Measurements from ENCODE around the gene DCAF17.
"Not testable (repeated sequence)": the region's sequence is repeated elsewhere in the genome, so short reads cannot be mapped to it uniquely, and the experiment has no call there.

The DCAF17 gene

DNA sequence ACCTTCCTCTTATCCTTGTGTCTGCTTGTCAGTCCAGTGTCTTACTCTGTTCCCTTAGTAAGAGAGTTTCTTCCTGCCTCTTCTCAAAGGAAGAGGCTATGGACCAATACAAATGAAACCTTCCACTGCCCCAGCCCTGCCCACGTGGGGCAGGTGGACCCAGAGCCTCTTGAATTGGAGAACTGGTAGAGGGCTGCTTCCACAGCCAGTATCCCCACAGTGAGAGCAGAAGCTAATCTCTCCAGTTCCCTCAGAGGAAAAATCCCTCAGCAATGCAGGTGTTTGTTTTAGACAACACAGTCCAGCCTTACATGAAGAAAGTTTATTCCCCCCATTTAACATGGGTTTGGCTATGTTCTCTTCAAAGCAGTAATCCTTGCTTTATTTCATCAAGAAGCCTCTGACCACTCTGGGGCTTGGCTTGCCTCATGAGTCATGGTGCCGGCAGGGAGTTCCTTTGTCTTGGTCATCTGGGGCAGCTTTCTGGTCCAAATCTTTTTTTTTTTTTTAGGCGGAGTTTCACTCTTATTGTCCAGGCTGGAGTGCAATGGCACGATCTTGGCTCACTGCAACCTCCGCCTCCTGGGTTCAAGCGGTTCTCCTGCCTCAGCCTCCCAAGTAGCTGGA is 81.8 kb downstream of the DCAF17 start:
- no peak overlapping the region for H3K27ac Mint-ChIP-seq

DNA sequence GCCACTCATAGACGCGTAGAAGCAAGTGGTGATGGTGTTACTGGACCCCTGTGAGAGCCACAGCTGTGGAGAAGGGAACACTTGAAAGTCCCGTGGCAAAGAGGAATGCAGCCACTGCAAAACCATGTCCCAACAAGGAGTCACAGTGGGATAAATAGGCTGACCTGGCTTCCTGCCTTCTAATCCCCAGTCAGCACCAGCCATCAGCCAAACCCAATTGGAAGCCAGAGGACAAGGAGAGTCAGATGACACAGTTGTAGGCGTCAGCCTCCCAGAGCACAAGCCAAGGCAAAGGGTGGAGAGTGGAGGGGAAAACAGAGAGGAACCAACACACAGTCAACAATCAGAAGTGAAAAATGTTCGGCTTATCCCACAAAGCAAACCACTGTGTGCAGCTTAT is 82.8 kb downstream of the DCAF17 start:
- peaks cover 27 to 54% of the 10 kb centered on the region in 2 donors for H3K27me3 Mint-ChIP-seq
- DNase-seq (no peak), ATAC-seq (replicated peaks) (no peak)
- H3K4me1 Mint-ChIP-seq (ENCODE audit: low read depth in 2 of 2), result peaks cover 0 to 2% of the 10 kb centered on the region in 2 donors
- no peaks in the 10 kb centered on the region for H3K36me3 Mint-ChIP-seq (ENCODE audit: insufficient read depth)
- no peaks in the 10 kb centered on the region for H3K9me3 Mint-ChIP-seq
- H3K27ac Mint-ChIP-seq, result no peak overlapping the region
- no peak overlapping the region for H3K4me3 Mint-ChIP-seq

More for the DNA sequence above, 81.8 kb downstream of the DCAF17 start:
- DNase-seq (no peak), ATAC-seq (replicated peaks) (no peak)
- no peaks in the 10 kb centered on the region for H3K9me3 Mint-ChIP-seq
- H3K36me3 Mint-ChIP-seq (ENCODE audit: insufficient read depth), result no peaks in the 10 kb centered on the region
- H3K27me3 Mint-ChIP-seq, result peaks cover 17 to 47% of the 10 kb centered on the region in 2 donors
- no peaks in the 10 kb centered on the region for H3K4me1 Mint-ChIP-seq (ENCODE audit: low read depth in 2 of 2)
- H3K4me3 Mint-ChIP-seq, result no peak overlapping the region

DNA sequence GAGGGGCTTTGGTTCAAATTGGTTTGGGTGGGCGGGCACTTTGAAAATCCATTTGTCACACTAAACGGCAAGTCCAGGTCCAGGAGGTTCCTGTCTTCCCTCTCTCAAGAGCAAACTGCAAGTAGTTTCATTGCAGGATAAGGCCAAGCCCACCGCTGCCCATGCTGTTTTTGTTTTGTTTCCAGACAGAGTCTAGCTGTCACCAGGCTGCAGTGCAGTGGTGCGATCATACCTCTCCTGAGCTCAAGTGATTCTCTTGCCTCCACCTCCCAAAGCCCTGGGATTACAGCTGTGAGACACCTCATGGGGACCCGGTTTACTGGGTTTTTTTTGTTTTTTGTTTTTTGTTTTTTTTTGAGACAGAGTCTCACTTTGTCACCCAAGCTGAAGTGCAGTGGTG is 86.4 kb downstream of the DCAF17 start:
- Mint-ChIP-seq H3K27me3 (peaks cover 48 to 81% of the 10 kb centered on the region in 2 donors), H3K36me3 (ENCODE audit: insufficient read depth) (peaks cover 3% of the 10 kb centered on the region), H3K9me3 (no peaks in the 10 kb centered on the region), H3K4me1 (ENCODE audit: low read depth in 2 of 2) (peaks cover 4 to 5% of the 10 kb centered on the region in 2 donors), H3K4me3 (no peak overlapping the region), H3K27ac (no peak overlapping the region)
- ATAC-seq (replicated peaks), result no peak
- no peak for DNase-seq

DNA sequence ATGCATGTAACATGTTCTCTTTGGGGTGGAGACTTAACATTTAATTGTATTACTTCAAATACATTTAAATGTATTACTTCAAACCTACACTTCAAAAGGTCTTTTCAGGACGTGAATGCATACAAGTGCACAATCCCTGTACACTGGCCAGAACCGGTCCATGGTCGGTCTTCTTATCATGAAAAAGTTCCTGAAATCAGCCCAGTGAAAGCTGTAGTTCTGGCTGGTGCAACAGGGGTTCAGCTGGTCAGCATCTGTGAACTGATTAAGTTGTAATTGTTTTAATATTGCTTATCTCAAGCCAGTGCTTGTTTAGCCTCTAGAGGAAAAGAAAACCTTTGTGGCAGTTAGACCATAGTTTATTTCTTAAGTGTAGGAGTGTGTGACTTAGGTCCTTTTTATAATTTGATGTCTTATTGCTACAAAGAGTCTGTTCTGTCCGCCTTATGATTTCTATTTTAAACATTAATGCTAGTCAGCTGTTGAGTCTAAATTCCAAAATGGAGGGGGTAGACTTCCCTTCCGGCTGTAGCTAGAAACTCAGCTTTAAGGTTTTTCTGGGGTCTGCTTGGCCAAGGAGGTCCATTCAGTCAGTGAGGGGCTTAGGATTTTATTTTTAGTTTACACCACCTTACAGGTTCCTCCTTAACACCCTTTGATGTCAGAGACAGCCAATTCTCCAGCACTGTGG is 87.5 kb downstream of the DCAF17 start:
- ATAC-seq (replicated peaks), result no peak
- no peak for DNase-seq
- Mint-ChIP-seq H3K9me3 (no peaks in the 10 kb centered on the region), H3K27ac (no peak overlapping the region), H3K4me1 (ENCODE audit: low read depth in 2 of 2) (peaks cover 4 to 5% of the 10 kb centered on the region in 2 donors), H3K4me3 (peak overlapping the region; percentile 58 to 80), H3K27me3 (peaks cover 50 to 73% of the 10 kb centered on the region in 2 donors), H3K36me3 (ENCODE audit: insufficient read depth) (peaks cover 3% of the 10 kb centered on the region)

DNA sequence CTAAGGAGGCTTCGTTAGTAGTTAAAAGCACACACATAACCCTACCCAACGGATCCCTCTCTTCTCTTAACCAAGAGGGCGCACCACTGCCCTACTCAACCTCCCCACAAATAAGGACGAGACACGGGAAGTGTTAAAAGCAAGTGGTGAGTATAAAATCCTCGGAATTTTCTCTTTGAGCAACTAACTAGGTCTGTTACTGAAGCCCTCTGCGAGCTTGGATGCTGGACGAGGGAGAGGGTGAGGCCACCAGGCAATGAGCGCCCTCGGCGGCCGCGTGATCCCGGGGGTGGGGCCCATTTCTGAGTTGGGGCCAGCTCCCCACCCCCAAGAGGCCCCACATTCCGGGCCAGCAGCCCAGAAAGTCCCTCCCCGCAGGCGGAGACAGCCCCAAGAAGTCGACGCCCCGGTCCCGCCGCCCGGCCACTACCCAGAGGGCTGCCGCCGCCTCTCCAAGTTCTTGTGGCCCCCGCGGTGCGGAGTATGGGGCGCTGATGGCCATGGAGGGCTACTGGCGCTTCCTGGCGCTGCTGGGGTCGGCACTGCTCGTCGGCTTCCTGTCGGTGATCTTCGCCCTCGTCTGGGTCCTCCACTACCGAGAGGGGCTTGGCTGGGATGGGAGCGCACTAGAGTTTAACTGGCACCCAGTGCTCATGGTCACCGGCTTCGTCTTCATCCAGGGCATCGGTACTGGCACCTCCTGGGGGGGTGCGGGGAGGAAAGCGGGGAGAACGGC is 88.2 kb downstream of the DCAF17 start, which contains the start of gene CYBRD1:
CYBRD1 (plus strand) TSS at position 423 of the 736 bp plus-strand sequence; CDS start at position 495, 72 bp downstream.
- Mint-ChIP-seq H3K27ac (no peak within 1 kb of the TSS), H3K36me3 (ENCODE audit: insufficient read depth) (peaks cover 3% of the 10 kb centered on the region), H3K4me3 (peak within 1 kb of the TSS; percentile 58 to 80), H3K9me3 (no peaks in the 10 kb centered on the region), H3K27me3 (peaks cover 50 to 70% of the 10 kb centered on the region in 2 donors), H3K4me1 (ENCODE audit: low read depth in 2 of 2) (peaks cover 4 to 5% of the 10 kb centered on the region in 2 donors)
- ATAC-seq (replicated peaks) (peak; percentile 52), DNase-seq (no peak)

DNA sequence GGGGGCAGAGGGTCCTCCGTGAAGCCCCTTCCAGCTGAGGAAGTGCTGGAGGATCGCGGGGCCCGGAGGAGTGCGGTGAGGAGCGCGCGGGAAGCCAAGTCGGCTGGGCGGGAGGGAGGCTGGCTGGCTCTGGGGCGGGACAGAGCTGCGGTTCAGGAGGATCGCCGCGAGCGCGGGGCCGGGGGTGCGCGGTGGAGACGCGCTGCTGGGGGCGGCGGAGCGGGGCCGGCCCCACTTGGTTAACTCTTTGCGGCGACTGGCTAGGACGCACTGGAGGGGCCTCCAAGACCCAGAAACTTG is 88.7 kb downstream of the DCAF17 start:
- Mint-ChIP-seq H3K4me1 (ENCODE audit: low read depth in 2 of 2) (peaks cover 4 to 5% of the 10 kb centered on the region in 2 donors), H3K9me3 (no peaks in the 10 kb centered on the region), H3K4me3 (peak overlapping the region; percentile 53 to 80), H3K27me3 (peaks cover 55 to 68% of the 10 kb centered on the region in 2 donors), H3K36me3 (ENCODE audit: insufficient read depth) (peaks cover 3% of the 10 kb centered on the region), H3K27ac (no peak overlapping the region)
- no peak for DNase-seq
- peak; percentile 46 for ATAC-seq (replicated peaks)

DNA sequence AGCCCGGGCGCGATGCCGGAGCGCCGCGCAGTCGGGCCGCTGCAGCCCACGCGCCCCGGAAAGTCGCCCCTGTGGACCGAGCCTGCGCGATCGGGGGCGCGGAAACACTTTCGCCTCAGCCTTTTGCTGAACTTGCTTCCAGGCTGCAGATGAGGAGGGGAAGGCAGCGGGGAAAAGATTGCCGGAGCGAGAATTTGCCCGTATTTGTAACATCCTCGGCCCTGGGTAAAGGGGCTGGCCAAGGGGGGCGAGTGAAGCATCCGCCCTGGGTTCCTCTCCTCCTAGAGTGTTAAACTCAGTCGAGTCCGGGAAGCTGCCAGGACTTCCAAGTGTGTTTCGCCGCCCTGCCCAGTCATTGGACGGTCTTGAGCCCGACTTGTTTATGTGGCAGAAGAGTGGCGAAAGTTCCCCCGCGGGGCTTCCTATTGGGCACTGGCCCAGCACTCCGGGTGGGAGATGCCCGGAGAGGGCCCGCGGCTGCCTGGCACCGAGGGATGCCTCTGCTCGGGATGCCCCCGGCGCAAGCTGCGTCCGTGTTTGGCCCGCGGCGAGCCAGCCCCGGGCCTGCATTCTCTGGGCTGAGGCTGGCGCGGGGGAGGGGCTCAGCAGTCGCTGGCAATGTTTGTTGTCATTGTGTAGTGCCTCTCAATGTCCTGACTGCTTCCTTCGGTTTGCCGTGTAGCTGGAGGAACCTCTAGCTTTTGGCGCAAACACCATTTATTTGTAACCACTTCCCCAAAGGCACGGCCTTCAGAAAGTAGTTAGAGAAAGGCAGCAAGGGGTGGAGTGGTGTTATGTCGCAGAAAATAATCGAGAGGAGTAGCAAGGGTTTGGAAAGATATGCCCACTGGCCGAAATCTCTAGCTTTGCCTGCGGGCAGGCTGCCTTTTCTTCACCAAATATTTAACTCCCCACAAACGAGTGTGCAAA is 89.3 kb downstream of the DCAF17 start:
- Mint-ChIP-seq H3K9me3 (no peaks in the 10 kb centered on the region), H3K27ac (no peak overlapping the region), H3K27me3 (peaks cover 60 to 67% of the 10 kb centered on the region in 2 donors), H3K4me3 (peak overlapping the region in 1 of 2 donors; percentile 80), H3K36me3 (ENCODE audit: insufficient read depth) (peaks cover 3% of the 10 kb centered on the region), H3K4me1 (ENCODE audit: low read depth in 2 of 2) (peaks cover 4 to 5% of the 10 kb centered on the region in 2 donors)
- peak; percentile 46 for ATAC-seq (replicated peaks)
- no peak for DNase-seq

DNA sequence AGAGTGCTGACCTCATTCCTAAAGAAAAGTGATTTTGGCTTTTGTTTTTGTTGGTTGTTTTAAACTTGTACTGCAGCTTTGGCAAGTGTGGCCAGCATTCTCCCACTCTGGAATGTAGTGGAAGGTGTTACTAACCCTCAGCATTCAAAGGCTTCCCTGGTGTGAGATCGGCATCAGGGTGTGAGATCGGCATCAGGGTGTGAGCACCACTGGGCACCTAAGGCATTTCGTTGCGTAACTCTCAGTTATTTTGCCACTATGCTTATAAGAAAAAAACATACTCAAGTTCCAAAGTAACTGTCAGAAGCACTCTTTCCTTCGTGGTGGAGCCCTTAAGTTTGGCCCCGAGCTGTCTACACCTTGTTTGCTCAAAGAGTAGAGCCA is 90.0 kb downstream of the DCAF17 start:
- Mint-ChIP-seq H3K4me1 (ENCODE audit: low read depth in 2 of 2) (peaks cover 4 to 5% of the 10 kb centered on the region in 2 donors), H3K9me3 (no peaks in the 10 kb centered on the region), H3K27ac (no peak overlapping the region), H3K4me3 (peak overlapping the region in 1 of 2 donors; percentile 80), H3K27me3 (peaks cover 63 to 66% of the 10 kb centered on the region in 2 donors), H3K36me3 (ENCODE audit: insufficient read depth) (peaks cover 3% of the 10 kb centered on the region)
- ATAC-seq (replicated peaks), result no peak
- no peak for DNase-seq

DNA sequence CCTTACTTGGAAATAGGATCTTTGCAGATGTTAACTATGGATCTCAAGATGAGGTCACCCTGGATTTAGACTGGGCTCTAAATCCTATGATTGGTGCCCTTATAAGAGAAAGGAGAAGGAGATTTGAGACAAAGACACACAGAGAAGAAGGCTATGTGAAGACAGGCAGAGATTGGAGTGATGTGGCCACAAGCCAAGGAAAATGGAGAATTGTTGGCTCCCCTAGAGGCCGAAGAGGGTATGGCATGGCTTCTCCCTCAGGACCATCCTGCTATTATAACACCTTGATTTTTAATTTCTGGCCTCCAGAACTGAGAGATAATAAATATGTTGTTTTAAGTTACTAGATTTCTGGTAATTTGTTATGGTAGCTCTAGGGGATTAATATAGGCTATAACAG is 95.9 kb downstream of the DCAF17 start:
- H3K4me1 Mint-ChIP-seq (ENCODE audit: low read depth in 2 of 2), result no peaks in the 10 kb centered on the region
- H3K27me3 Mint-ChIP-seq, result peaks cover 38 to 40% of the 10 kb centered on the region in 2 donors
- no peak for DNase-seq
- no peak overlapping the region for H3K27ac Mint-ChIP-seq
- no peak overlapping the region for H3K4me3 Mint-ChIP-seq
- no peak for ATAC-seq (replicated peaks)
- H3K9me3 Mint-ChIP-seq, result peaks cover 0 to 7% of the 10 kb centered on the region in 2 donors
- H3K36me3 Mint-ChIP-seq (ENCODE audit: insufficient read depth), result no peaks in the 10 kb centered on the region

DNA sequence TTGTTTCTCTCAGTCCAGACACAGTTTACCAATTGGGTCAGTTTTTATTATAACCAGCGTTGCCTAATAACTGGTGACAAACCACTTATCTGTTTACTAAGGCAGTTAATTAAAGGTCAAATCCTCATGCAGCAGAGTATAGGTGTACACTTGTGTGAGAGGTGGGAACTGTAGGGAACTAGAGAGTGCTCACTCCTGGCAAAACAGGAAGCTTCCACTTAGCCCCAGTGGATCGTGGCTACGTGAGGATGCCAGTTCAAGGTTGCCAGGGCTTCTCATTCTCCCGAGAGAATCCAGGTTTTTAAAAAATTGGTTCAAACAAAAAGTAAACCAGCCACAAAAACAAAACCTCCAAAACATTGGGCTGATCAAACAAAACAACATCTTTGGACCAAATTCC is 96.4 kb downstream of the DCAF17 start:
- ATAC-seq (replicated peaks) (no peak), DNase-seq (no peak)
- H3K9me3 Mint-ChIP-seq, result peaks cover 0 to 7% of the 10 kb centered on the region in 2 donors
- no peak overlapping the region for H3K27ac Mint-ChIP-seq
- peaks cover 38% of the 10 kb centered on the region in 2 donors for H3K27me3 Mint-ChIP-seq
- no peaks in the 10 kb centered on the region for H3K36me3 Mint-ChIP-seq (ENCODE audit: insufficient read depth)
- H3K4me3 Mint-ChIP-seq, result no peak overlapping the region
- no peaks in the 10 kb centered on the region for H3K4me1 Mint-ChIP-seq (ENCODE audit: low read depth in 2 of 2)

DNA sequence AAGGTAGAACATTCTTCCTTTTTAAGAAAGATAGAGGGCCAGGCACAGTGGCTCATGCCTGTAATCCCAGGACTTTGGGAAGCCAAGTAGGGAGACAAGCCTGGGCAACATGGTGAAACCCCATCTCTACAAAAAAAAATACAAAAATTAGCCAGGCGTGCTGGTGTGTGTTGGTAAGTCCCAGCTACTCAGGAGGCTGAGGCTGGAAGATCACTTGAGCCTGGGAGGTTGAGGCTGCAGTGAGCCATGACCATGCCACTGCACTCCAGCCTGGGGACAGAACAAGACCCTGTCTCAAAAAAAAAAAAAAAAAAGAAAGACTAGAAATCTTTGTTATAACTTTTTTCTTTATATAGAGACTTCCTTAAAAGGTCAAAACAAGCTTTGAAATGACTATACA is 96.8 kb downstream of the DCAF17 start:
- H3K9me3 Mint-ChIP-seq; H3K4me3 Mint-ChIP-seq; ATAC-seq (replicated peaks); H3K36me3 Mint-ChIP-seq (ENCODE audit: insufficient read depth); DNase-seq; H3K4me1 Mint-ChIP-seq (ENCODE audit: low read depth in 2 of 2); H3K27ac Mint-ChIP-seq: not testable (repeated sequence)
- peaks cover 39 to 41% of the 10 kb centered on the region in 2 donors for H3K27me3 Mint-ChIP-seq

DNA sequence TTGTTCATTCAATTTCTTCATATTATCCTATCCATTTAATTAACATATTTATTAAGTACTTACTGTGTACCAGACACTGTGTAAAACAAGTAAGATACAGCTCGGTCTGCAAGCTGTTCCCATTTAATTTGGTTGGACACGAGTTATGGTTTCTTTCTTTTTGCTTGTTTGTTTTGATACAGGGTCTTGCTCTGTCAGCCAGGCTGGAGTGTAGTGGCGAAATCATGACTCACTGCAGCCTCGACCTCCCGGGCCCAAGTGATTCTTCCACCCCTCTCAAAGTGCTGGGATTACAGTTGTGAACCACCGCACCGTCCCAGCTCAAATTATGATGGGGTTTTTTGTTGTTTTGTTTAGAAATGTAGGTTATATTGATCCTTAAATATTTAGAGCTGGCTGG is 97.3 kb downstream of the DCAF17 start:
- Mint-ChIP-seq H3K36me3 (ENCODE audit: insufficient read depth) (no peaks in the 10 kb centered on the region), H3K4me3 (no peak overlapping the region), H3K27ac (no peak overlapping the region), H3K9me3 (peaks cover 0 to 7% of the 10 kb centered on the region in 2 donors), H3K4me1 (ENCODE audit: low read depth in 2 of 2) (no peaks in the 10 kb centered on the region), H3K27me3 (peaks cover 43% of the 10 kb centered on the region in 2 donors)
- DNase-seq, result no peak
- ATAC-seq (replicated peaks), result no peak

All from effector memory CD8-positive, alpha-beta T cell (primary cell).